ENCODE results near the gene ADGRV1.
"Not testable (repeated sequence)": the region's sequence is repeated elsewhere in the genome, so short reads cannot be mapped to it uniquely, and the experiment has no call there.

Gene ADGRV1

GRCh38 chr5:91038180-91038808 is 479.7 kb downstream of the ADGRV1 start:
- no peak for DNase-seq

- DNase-seq: not testable (repeated sequence)
These were observed 482.5 kb downstream of the ADGRV1 start for GRCh38 chr5:91041132-91041531.

GRCh38 chr5:91042247-91042935 is 483.8 kb downstream of the ADGRV1 start:
- no peak for DNase-seq

GRCh38 chr5:91042936-91043255 is 484.3 kb downstream of the ADGRV1 start:
- no peak for DNase-seq

GRCh38 chr5:91048073-91048472 is 489.5 kb downstream of the ADGRV1 start:
- no peak for DNase-seq

GRCh38 chr5:91049112-91049511 is 490.5 kb downstream of the ADGRV1 start:
- DNase-seq: no peak

- no peak for DNase-seq
These were observed 491.2 kb downstream of the ADGRV1 start for GRCh38 chr5:91049800-91050199.

GRCh38 chr5:91052411-91052810 is 493.8 kb downstream of the ADGRV1 start:
- DNase-seq: not testable (repeated sequence)

- no peak for DNase-seq
These were observed 494.6 kb downstream of the ADGRV1 start for GRCh38 chr5:91052977-91053740.

- no peak for DNase-seq
These were observed 495.1 kb downstream of the ADGRV1 start for GRCh38 chr5:91053741-91054025.

- no peak for DNase-seq
These were observed 499.6 kb downstream of the ADGRV1 start for GRCh38 chr5:91058155-91058554.

- no peak for DNase-seq
These were observed 500.0 kb downstream of the ADGRV1 start for GRCh38 chr5:91058575-91058974.

GRCh38 chr5:91059409-91059808 is 500.8 kb downstream of the ADGRV1 start:
- no peak for DNase-seq

GRCh38 chr5:91061094-91061493 is 502.5 kb downstream of the ADGRV1 start:
- DNase-seq: no peak

- DNase-seq: no peak
These were observed 503.5 kb downstream of the ADGRV1 start for GRCh38 chr5:91061946-91062562.

GRCh38 chr5:91063098-91063690 is 504.6 kb downstream of the ADGRV1 start:
- not testable (repeated sequence) for DNase-seq

- DNase-seq: no peak
These were observed 506.9 kb downstream of the ADGRV1 start for GRCh38 chr5:91065496-91065895.

GRCh38 chr5:91069364-91069763 is 510.8 kb downstream of the ADGRV1 start:
- DNase-seq: no peak

- no peak for DNase-seq
These were observed 512.4 kb downstream of the ADGRV1 start for GRCh38 chr5:91070761-91071550.

GRCh38 chr5:91072881-91073280 is 514.3 kb downstream of the ADGRV1 start:
- no peak for DNase-seq

- DNase-seq: no peak
These were observed 516.0 kb downstream of the ADGRV1 start for GRCh38 chr5:91074615-91075014.

GRCh38 chr5:91076138-91076537 is 517.5 kb downstream of the ADGRV1 start:
- no peak for DNase-seq

GRCh38 chr5:91077623-91078022 is 519.0 kb downstream of the ADGRV1 start:
- DNase-seq: no peak

Measured in cortex of kidney (tissue), 1 donor.